Osteocyte (in vitro differentiated cells): ENCODE data around the gene NGLY1. TPM values are rescaled to one million over a fixed set of nuclear protein-coding genes. Genes with fewer than 3 reads are reported as not detected.

Experiments
- DNase-seq: peaks from one replicate; pipeline ENCODE4 v3.0.0; 2021; ENCODE audit warnings: mixed read lengths; ENCODE audit not compliant: unreplicated experiment; ENCODE audit errors: extremely low spot score
- H3K27ac Mint-ChIP-seq: one replicate; pipeline ENCODE4 v1.8.0; 2021; ENCODE audit warnings: mild to moderate bottlenecking, mixed read lengths; ENCODE audit not compliant: unreplicated experiment
- H3K27me3 Mint-ChIP-seq: one replicate; pipeline ENCODE4 v1.8.0; 2021; ENCODE audit warnings: mixed read lengths; ENCODE audit not compliant: unreplicated experiment
- H3K36me3 Mint-ChIP-seq: one replicate; pipeline ENCODE4 v1.8.0; 2021; ENCODE audit warnings: mixed read lengths; ENCODE audit not compliant: unreplicated experiment
- H3K4me1 Mint-ChIP-seq: one replicate; pipeline ENCODE4 v1.8.0; 2021; ENCODE audit warnings: mixed read lengths; ENCODE audit not compliant: unreplicated experiment
- H3K4me3 Mint-ChIP-seq: one replicate; pipeline ENCODE4 v1.8.0; 2021; ENCODE audit warnings: mild to moderate bottlenecking, moderate library complexity, mixed read lengths; ENCODE audit not compliant: unreplicated experiment
- H3K9me3 Mint-ChIP-seq: one replicate; pipeline ENCODE4 v1.8.0; 2021; ENCODE audit warnings: mixed read lengths; ENCODE audit not compliant: unreplicated experiment
- total RNA-seq: library from RNA; stranded (reverse); gene quantifications from 2 replicates; pipeline ENCODE4 v1.2.1, GENCODE V29; 2021
- TF ChIP-seq, protein P1 (sequence below): fragments of 200-600 bp; sonication (generic); IDR thresholded peaks from 2 replicates; pipeline ENCODE4 v1.5.0; 2021; ENCODE audit warnings: antibody characterized with exemption, mild to moderate bottlenecking, moderate library complexity

NGLY1 gene
- total RNA-seq, 1 donor from 2014 or later, result 29.6 TPM

DNA sequence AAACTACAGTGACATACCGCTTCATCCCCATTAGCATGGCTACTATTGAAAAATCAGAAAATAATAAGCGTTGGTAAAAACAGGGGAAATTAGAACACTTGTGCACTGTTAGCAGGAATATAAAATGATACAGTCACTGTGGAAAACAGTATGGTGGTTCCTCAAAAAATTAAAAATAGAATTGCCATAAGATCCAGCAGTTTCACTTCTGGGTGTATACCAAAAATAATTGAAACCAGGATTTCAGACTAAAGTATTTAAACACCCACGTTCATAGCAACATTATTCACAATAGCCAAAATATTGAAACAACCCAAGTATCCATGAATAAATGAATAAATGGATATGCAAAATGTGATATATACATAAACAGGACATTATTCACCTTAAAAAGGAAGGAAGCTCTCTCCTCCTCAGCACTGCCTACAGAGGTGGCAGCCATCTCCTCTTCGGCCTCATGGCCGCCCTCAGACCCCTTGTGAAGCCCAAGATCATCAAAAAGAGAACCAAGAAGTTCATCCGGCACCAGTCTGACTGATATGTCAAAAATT lies 34.1 kb downstream of the NGLY1 start:
- H3K27me3 Mint-ChIP-seq, result no peaks in the 10 kb centered on the region
- TF ChIP-seq, protein P1, sequence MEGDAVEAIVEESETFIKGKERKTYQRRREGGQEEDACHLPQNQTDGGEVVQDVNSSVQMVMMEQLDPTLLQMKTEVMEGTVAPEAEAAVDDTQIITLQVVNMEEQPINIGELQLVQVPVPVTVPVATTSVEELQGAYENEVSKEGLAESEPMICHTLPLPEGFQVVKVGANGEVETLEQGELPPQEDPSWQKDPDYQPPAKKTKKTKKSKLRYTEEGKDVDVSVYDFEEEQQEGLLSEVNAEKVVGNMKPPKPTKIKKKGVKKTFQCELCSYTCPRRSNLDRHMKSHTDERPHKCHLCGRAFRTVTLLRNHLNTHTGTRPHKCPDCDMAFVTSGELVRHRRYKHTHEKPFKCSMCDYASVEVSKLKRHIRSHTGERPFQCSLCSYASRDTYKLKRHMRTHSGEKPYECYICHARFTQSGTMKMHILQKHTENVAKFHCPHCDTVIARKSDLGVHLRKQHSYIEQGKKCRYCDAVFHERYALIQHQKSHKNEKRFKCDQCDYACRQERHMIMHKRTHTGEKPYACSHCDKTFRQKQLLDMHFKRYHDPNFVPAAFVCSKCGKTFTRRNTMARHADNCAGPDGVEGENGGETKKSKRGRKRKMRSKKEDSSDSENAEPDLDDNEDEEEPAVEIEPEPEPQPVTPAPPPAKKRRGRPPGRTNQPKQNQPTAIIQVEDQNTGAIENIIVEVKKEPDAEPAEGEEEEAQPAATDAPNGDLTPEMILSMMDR, result no peak
- no peak overlapping the region for H3K4me3 Mint-ChIP-seq
- H3K36me3 Mint-ChIP-seq, result peaks cover 52% of the 10 kb centered on the region
- no peaks in the 10 kb centered on the region for H3K9me3 Mint-ChIP-seq
- DNase-seq, result no peak
- H3K4me1 Mint-ChIP-seq, result peaks cover 2% of the 10 kb centered on the region
- H3K27ac Mint-ChIP-seq, result no peak overlapping the region

DNA sequence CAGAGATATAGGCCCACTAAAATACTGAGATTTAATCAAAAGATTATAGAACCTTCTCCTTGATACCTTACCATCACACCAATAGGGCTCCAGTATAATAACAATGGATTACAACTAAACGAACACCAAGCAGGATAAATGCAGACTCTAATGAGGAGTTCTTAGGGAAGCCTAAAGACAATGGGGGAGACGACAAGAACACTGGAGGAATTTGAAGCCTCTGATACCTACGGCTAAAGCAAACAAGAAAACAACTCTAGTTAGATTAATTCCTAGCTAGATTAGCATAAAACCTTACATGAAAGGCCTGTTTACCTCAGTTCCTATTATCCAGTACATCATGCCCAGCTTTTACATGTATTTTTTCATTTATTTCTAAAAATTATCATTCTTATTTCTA lies 35.1 kb downstream of the NGLY1 start:
- Mint-ChIP-seq H3K27me3 (no peaks in the 10 kb centered on the region), H3K9me3 (no peaks in the 10 kb centered on the region), H3K4me3 (no peak overlapping the region), H3K27ac (no peak overlapping the region), H3K36me3 (peaks cover 59% of the 10 kb centered on the region), H3K4me1 (peaks cover 2% of the 10 kb centered on the region)
- no peak for DNase-seq
- TF ChIP-seq, protein P1, result no peak

DNA sequence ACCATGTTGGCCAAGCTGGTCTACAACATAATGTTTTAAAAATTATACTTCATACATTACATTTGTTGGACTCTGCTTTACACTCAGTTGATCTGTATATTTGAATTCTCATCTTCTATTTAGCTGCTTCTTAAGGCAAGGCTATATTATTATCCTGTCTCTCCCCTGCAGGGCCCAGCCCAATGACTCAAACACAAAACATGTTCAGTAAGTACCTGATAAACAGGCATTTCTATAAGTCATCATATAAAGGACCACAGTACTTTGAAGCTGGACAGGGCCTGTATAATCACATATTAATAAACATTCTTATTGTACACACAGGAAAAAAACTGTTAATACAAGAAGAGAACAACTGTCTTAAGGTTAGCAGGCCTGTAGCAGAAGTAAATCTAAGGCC lies 36.2 kb downstream of the NGLY1 start:
- no peak overlapping the region for H3K27ac Mint-ChIP-seq
- peaks cover 57% of the 10 kb centered on the region for H3K36me3 Mint-ChIP-seq

GRCh38 chr3:25744470-25744869 lies 38.8 kb downstream of the NGLY1 start:
- H3K36me3 Mint-ChIP-seq, result peaks cover 49% of the 10 kb centered on the region
- no peaks in the 10 kb centered on the region for H3K4me1 Mint-ChIP-seq
- TF ChIP-seq, protein P1, result no peak
- no peak for DNase-seq
- H3K9me3 Mint-ChIP-seq, result no peaks in the 10 kb centered on the region
- H3K27ac Mint-ChIP-seq, result no peak overlapping the region
- H3K27me3 Mint-ChIP-seq, result no peaks in the 10 kb centered on the region
- H3K4me3 Mint-ChIP-seq, result no peak overlapping the region

More for the DNA sequence above, 36.2 kb downstream of the NGLY1 start:
- Mint-ChIP-seq H3K27me3 (no peaks in the 10 kb centered on the region), H3K9me3 (no peaks in the 10 kb centered on the region), H3K4me3 (no peak overlapping the region), H3K4me1 (no peaks in the 10 kb centered on the region)
- TF ChIP-seq, protein P1, result no peak
- no peak for DNase-seq

DNA sequence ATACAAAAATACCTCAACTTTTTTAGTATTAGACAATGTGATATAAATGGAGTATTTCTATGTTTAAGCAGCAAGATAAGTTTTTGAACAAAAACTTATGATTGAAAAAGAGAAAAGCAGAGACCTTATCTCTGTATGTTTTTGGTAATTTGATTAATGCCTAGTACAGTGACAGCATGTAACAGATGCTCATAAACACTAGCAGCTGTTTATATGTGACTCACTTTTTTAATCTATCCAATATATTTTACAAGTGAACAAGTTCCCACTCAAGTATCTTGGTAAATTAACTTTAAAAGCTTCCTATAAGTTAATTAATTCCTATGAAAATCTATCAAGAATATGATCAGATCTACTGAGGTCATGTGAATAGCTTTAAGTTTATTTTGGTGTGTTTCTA lies 55.1 kb downstream of the NGLY1 start:
- Mint-ChIP-seq H3K4me3 (no peak overlapping the region), H3K27me3 (no peaks in the 10 kb centered on the region)

More for the DNA sequence above, 55.1 kb downstream of the NGLY1 start:
- H3K27ac Mint-ChIP-seq, result no peak overlapping the region
- TF ChIP-seq, protein P1, result no peak
- H3K4me1 Mint-ChIP-seq, result no peaks in the 10 kb centered on the region
- no peak for DNase-seq
- H3K9me3 Mint-ChIP-seq, result no peaks in the 10 kb centered on the region
- H3K36me3 Mint-ChIP-seq, result peaks cover 31% of the 10 kb centered on the region
